ENCODE results near the gene ALOX15.

DNA sequence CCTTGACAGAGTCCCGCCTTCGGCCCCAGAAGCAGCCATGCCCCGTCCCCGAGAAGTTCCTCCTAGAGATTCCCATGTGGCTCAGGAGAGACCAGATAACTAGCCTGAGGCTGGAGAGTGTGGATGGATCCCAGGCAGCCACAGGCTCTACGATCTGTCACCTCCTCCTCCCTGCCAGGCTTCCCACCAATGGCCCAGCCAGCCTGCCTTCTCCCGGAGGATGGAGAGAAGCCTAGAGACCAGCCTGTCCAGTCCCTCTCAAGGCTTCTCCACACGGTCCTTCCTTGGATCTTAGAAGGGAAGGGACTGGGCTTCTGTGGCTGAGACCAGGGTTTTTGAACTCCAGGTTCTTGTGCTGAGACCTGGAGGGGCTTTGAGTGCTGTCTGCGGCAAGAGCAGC lies 58.8 kb downstream of the ALOX15 start:
- TF ChIP-seq, protein P1, sequence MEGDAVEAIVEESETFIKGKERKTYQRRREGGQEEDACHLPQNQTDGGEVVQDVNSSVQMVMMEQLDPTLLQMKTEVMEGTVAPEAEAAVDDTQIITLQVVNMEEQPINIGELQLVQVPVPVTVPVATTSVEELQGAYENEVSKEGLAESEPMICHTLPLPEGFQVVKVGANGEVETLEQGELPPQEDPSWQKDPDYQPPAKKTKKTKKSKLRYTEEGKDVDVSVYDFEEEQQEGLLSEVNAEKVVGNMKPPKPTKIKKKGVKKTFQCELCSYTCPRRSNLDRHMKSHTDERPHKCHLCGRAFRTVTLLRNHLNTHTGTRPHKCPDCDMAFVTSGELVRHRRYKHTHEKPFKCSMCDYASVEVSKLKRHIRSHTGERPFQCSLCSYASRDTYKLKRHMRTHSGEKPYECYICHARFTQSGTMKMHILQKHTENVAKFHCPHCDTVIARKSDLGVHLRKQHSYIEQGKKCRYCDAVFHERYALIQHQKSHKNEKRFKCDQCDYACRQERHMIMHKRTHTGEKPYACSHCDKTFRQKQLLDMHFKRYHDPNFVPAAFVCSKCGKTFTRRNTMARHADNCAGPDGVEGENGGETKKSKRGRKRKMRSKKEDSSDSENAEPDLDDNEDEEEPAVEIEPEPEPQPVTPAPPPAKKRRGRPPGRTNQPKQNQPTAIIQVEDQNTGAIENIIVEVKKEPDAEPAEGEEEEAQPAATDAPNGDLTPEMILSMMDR (IDR thresholded peaks at IDR 0.05; ENCODE audit: insufficient read depth, low read length, poor library complexity, severe bottlenecking): no peak
- no peak for TF ChIP-seq EZH2phosphoT487 (conservative IDR thresholded peaks at IDR 0.05; ENCODE audit: low read length)

Measured in SU-DHL-6 (cell line).